ENCODE results near the gene GPD2. TPM values are rescaled to one million over a fixed set of nuclear protein-coding genes. Genes with fewer than 3 reads are reported as not detected.

The GPD2 gene
- polyA plus RNA-seq, 1 donor from 2014 or later: 3.5 TPM

DNA sequence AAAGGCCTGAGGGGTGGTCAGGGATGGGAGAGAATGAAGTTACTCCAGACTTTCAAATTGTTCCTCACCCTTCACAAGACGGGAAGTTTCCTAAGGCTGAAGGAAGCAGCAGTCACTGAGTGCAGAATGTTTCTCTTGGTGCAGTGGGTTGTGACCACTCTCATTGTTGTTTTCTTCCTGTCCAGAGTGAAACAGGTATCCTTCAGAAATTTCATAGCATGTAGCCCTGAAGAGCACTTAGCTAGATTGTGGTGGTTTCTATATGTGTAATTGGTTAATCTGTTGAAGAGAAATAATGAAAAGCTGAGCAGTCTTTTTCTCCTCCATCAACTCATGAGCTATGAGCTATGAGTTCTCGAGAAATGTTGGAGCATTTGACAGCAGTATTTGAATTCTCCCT, 96.8 kb downstream of the GPD2 start:
- Histone ChIP-seq H3K9me3 (ENCODE audit: low read length) (no peaks in the 10 kb centered on the region), H3F3A (ENCODE audit: insufficient read depth, low read length, poor library complexity, severe bottlenecking) (no peaks in the 10 kb centered on the region), H2AFZ (ENCODE audit: low read depth, low read length) (no peak overlapping the region), H3K27ac (ENCODE audit: low read length) (no peak overlapping the region), H3K4me3 (ENCODE audit: low read length) (no peak overlapping the region), H3K27me3 (ENCODE audit: insufficient read depth, low read depth, low read length) (no peaks in the 10 kb centered on the region), H3K79me2 (replicated peaks; ENCODE audit: insufficient read depth, low read length) (no peaks in the 10 kb centered on the region), H3K9me2 (ENCODE audit: insufficient read depth, low read length) (no peaks in the 10 kb centered on the region), H3K36me3 (ENCODE audit: insufficient read depth, low read length) (no peaks in the 10 kb centered on the region), H3K9ac (ENCODE audit: low read length) (no peak overlapping the region), H4K20me1 (ENCODE audit: insufficient read depth) (no peaks in the 10 kb centered on the region), H3K4me2 (ENCODE audit: low read length) (no peak overlapping the region)
- TF ChIP-seq TAF1 (IDR thresholded peaks at IDR 0.05; ENCODE audit: low read depth) (no peak), SMC3 (conservative IDR thresholded peaks at IDR 0.05; ENCODE audit: poor library complexity) (no peak), RAD21 (conservative IDR thresholded peaks at IDR 0.05) (no peak), POLR2AphosphoS5 (IDR thresholded peaks at IDR 0.05) (no peak), MXI1 (conservative IDR thresholded peaks at IDR 0.05; ENCODE audit: poor library complexity, severe bottlenecking) (no peak), CTCF (IDR thresholded peaks at IDR 0.05; ENCODE audit: poor library complexity, severe bottlenecking) (no peak), REST (IDR thresholded peaks at IDR 0.05; ENCODE audit: borderline replicate concordance) (no peak), EZH2 (IDR thresholded peaks at IDR 0.05; ENCODE audit: borderline replicate concordance, insufficient read depth, low read length, poor library complexity, severe bottlenecking) (no peak), EP300 (conservative IDR thresholded peaks at IDR 0.05; ENCODE audit: poor library complexity, severe bottlenecking) (no peak)

GRCh38 chr2:156536534-156536933, 100.4 kb downstream of the GPD2 start:
- TF ChIP-seq EP300 (conservative IDR thresholded peaks at IDR 0.05; ENCODE audit: poor library complexity, severe bottlenecking) (no peak), MXI1 (conservative IDR thresholded peaks at IDR 0.05; ENCODE audit: poor library complexity, severe bottlenecking) (no peak), SMC3 (conservative IDR thresholded peaks at IDR 0.05; ENCODE audit: poor library complexity) (no peak), EZH2 (IDR thresholded peaks at IDR 0.05; ENCODE audit: borderline replicate concordance, insufficient read depth, low read length, poor library complexity, severe bottlenecking) (no peak), TAF1 (IDR thresholded peaks at IDR 0.05; ENCODE audit: low read depth) (no peak), POLR2AphosphoS5 (IDR thresholded peaks at IDR 0.05) (no peak), CTCF (IDR thresholded peaks at IDR 0.05; ENCODE audit: poor library complexity, severe bottlenecking) (no peak), RAD21 (conservative IDR thresholded peaks at IDR 0.05) (no peak), REST (IDR thresholded peaks at IDR 0.05; ENCODE audit: borderline replicate concordance) (no peak)
- Histone ChIP-seq H3F3A (ENCODE audit: insufficient read depth, low read length, poor library complexity, severe bottlenecking) (no peaks in the 10 kb centered on the region), H3K9me2 (ENCODE audit: insufficient read depth, low read length) (no peaks in the 10 kb centered on the region), H3K9me3 (ENCODE audit: low read length) (no peaks in the 10 kb centered on the region), H3K27me3 (ENCODE audit: insufficient read depth, low read depth, low read length) (no peaks in the 10 kb centered on the region), H2AFZ (ENCODE audit: low read depth, low read length) (no peak overlapping the region), H3K27ac (ENCODE audit: low read length) (no peak overlapping the region), H3K4me3 (ENCODE audit: low read length) (no peak overlapping the region), H3K79me2 (replicated peaks; ENCODE audit: insufficient read depth, low read length) (no peaks in the 10 kb centered on the region), H3K4me2 (ENCODE audit: low read length) (no peak overlapping the region), H3K36me3 (ENCODE audit: insufficient read depth, low read length) (no peaks in the 10 kb centered on the region), H4K20me1 (ENCODE audit: insufficient read depth) (no peaks in the 10 kb centered on the region), H3K9ac (ENCODE audit: low read length) (no peak overlapping the region)
